GM13977 (cell line): ENCODE measurements around the gene ADAP1.

Experiments
- DNase-seq: peaks from one replicate; pipeline ENCODE4 v3.0.0; 2012; ENCODE audit warnings: low spot score
- CTCF ChIP-seq: IDR thresholded peaks from 2 replicates; pipeline ENCODE4 v1.5.1; 2012; ENCODE audit warnings: mild to moderate bottlenecking, control low read depth; ENCODE audit not compliant: insufficient read depth; ENCODE audit errors: extremely low read depth, missing control alignments
- in situ Hi-C: fragments of 300-500 bp; cut with MboI; formaldehyde crosslinking; loops from one replicate; pipeline ENCODE4 v1.12.0; 2022; ENCODE audit warnings: low sequenced_read_pairs, low pct_unique_long_range_greater_than_20kb, mixed read lengths, inconsistent platforms; ENCODE audit not compliant: unreplicated experiment

Gene ADAP1

DNA sequence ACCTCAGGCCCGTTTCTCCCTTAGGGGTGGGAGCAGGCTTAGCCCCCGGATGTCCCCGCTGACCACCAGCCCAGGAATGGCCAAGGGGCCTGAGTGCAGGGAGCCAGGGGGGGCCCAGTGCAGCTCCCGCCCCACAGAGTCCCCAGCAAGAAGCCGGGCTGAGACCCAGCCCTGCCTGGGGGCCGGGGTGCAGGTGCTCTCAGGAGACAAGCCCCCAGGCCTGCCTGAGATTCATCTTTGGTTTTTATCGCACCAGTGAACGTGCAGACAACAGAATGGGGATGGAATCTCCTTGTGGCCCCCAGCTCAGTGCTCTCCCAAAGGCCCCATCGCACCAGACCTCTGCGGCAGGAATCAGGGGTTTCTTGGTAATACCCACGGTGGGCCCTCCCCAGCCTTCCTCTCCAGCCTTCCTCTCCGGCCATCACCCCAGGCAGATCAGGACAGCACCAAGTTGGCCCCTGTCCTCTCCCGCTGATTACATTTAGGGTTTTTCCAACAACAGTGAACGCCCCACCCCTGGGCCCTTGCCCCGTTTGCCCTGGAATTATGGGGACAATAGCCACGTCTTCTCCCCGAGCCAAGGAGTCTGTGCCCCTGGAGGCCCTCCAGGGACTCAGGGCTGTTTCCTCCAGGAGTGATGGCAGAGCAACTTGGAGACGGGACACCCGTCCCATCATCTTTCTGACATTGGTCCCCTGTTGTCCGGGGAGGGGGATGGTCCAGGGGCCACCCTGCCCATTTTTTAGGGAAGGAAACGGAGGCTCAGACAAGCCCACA, 22.4 kb downstream of the ADAP1 start:
- no peak for DNase-seq
- TF ChIP-seq CTCF, result no peak

GRCh38 chr7:930975-931758, 23.3 kb downstream of the ADAP1 start:
- TF ChIP-seq CTCF, result no peak
- in situ Hi-C loops, result no loop called here
- DNase-seq, result no peak

More for the DNA sequence above, 22.4 kb downstream of the ADAP1 start:
- in situ Hi-C loops, result no loop called here

GRCh38 chr7:929311-929711, 25.2 kb downstream of the ADAP1 start:
- in situ Hi-C loops, result no loop called here
- TF ChIP-seq CTCF, result no peak
- DNase-seq, result no peak

- DNase-seq, result no peak
- in situ Hi-C loops, result no loop called here
- TF ChIP-seq CTCF, result no peak
These were observed 27.3 kb downstream of the ADAP1 start for GRCh38 chr7:927031-927671.

- no peak for DNase-seq
- TF ChIP-seq CTCF, result no peak
- in situ Hi-C loops, result no loop called here
These were observed 28.1 kb downstream of the ADAP1 start for GRCh38 chr7:926061-927030.
